ENCODE results near the gene FTO.

Gene FTO

GRCh38 chr16:53952215-53953208 lies 248.6 kb downstream of the FTO start:
- DNase-seq (ENCODE audit: extremely low read depth in 1 of 2, low read depth in 1 of 2) = no peak

DNA sequence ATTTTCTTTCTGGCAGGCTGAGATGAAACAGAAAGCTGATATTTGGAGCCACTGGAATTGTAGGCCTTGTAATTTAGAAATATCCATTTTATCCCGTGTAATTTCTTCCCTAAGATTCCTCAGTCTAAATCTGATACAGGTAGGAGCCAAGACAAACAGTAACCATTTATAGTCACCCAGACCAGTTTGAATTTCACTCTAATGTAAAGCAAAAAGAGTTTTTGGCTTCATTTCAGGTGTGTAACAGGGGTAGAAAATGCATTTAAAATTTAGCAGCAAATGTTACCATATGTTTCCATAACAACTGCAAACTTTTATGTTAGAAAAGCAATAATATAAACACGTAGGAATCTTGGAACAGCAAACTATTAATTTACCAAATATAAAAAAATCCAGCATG lies 249.4 kb downstream of the FTO start:
- no peak for DNase-seq (ENCODE audit: extremely low read depth in 1 of 2, low read depth in 1 of 2)

DNA sequence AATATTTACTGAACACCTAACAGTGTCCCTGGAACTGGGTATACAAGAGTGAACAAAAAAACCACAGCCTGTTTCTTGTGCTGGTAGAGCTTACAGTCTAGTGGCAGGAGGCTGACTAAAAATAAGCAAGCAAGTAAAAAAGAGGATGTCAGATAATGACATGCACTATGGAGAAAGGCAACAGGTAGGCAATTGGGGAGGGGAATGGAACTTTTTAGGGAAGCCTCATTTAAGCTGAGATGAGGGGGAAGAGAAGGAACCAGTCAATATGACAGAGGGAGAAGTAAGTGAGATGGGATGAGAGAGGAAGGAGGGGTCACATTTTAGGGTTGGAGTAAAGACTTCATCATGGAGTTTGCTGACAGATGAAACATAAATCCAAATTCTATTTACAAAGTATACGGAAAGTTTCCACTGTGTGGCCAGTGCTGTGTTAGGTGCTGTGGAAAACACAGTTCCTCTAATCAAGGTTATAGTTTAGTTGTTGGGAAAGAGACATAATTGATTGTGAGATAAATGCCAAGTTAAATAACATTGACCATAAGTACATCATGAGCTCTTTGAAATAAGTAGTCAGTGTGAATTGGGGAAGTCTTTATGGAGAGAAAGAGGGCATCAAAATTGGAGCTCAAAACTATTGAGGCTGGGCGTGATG lies 251.4 kb downstream of the FTO start:
- no peak for DNase-seq (ENCODE audit: extremely low read depth in 1 of 2, low read depth in 1 of 2)

GRCh38 chr16:53958341-53958880 lies 254.5 kb downstream of the FTO start:
- no peak for DNase-seq (ENCODE audit: extremely low read depth in 1 of 2, low read depth in 1 of 2)

- DNase-seq (ENCODE audit: extremely low read depth in 1 of 2, low read depth in 1 of 2) = no peak
Measured at GRCh38 chr16:53960050-53960812, 256.3 kb downstream of the FTO start.

DNA sequence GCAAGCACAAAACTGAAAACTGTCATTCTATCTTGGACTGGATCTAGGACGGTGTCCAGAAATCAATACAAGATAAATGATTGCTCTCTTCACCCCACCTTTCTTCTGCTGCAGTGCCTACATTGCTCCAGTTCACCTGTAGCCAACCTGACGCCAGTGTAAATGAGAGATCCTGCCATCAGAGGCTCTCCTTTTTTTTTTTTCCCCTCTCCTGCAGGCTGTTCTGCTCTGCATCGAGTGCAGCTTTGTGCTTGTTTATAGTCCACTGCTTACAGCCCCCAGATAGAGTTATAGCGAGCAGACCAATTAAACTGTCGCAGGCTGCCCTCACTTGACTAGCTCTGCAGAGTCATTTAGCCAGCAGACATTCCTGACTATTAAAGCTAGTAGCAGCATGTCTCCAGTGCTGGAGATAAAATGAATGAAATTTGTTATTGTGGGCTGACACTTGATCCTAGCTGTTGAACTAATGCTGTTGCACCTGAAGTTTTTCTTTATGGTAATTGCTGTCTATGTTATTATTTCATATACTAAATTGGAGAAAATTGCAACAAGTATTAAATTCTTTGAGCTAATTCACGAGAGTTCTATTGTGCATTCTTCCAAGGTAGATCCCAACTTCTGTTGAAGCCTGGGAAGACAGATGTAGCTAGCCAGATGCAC lies 257.1 kb downstream of the FTO start:
- no peak for DNase-seq (ENCODE audit: extremely low read depth in 1 of 2, low read depth in 1 of 2)

DNA sequence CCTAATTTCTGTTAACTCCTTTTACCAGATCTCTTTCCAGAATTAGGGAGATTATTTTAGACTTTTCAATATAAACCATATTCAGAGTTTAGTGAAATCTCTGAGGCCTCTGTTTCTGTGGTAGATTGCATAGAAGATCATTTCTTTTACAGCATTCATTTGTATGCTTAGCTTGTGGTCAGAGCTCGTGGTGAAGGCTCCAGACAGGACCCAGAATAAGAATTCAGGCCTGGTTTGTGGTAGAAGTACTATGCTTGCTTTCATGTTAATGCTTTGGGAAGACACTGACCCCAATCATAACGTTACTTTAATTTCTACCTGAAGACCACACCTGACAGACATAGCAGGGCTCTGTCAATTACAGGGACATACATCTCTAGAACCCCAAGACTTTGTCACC lies 258.1 kb downstream of the FTO start:
- no peak for DNase-seq (ENCODE audit: extremely low read depth in 1 of 2, low read depth in 1 of 2)

DNA sequence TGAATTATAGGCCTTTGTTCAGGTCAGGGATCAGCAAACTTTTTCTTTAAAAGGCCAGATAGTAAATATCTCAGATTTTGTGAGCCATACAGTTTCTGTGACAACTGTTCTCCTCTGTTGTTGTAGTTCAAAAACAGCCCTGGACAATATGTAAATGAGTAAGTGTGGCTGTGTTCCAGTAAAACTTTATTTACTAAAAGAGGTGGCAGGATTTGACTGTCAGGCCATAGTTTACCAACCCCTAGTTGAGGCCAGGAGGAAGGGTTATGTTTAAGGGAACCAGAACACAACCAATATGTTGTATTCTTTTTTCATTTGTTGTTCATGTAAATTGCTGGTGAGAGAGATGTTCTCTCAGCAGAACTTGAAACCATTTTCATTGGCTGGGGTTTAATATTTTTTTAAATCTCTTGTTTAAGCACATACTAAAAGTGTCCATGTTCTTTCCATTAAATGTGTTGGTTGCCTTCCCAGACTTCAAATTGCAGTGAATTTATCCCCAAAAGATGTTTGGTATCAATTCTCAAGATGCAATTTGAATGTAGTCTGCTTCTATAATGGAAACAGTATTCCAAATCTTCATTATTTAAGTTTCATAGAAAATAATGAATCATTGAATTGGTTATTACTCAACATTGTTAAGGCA lies 260.3 kb downstream of the FTO start:
- no peak for DNase-seq (ENCODE audit: extremely low read depth in 1 of 2, low read depth in 1 of 2)

GRCh38 chr16:53966821-53967571 lies 263.0 kb downstream of the FTO start:
- DNase-seq (ENCODE audit: extremely low read depth in 1 of 2, low read depth in 1 of 2) = no peak

DNA sequence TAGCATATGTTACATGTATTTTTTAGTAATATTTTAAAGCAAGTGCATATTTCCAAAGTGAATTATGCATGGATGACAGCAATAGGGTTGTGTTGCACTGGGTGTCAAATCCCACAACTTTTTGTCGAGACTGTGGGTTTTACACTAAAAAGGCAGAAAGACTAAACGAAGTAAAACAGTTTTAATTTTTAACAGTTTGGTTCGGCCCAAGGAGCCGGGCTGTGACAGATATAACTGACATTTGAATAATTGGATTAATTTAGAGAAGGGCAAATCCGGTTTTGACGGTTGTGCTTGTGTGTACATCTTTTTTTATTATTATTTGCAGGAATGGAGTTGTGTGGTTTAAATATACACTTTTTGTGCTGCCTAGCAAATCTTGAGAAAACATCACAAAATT lies 263.6 kb downstream of the FTO start:
- DNase-seq (ENCODE audit: extremely low read depth in 1 of 2, low read depth in 1 of 2) = no peak

DNA sequence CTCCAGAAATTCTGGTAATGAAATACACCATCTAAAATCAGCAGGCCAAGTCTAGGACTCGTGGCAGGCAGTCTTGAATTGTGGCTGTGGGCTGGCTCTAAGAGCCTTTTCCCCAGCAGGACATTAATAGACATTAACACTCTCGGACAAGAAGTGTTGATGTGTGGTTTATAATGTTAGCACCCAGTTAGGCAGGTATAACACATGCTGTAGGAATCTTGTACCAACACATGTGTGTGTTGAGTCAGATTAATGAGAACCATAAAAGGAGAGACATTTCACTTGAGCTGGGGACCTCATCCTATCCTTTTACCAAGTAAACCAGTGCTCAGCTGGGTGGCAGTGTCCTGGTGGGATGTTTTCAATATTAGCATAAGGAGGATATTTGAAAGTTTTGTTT lies 264.5 kb downstream of the FTO start:
- no peak for DNase-seq (ENCODE audit: extremely low read depth in 1 of 2, low read depth in 1 of 2)

- DNase-seq (ENCODE audit: extremely low read depth in 1 of 2, low read depth in 1 of 2) = no peak
Measured at GRCh38 chr16:53968896-53969295, 264.9 kb downstream of the FTO start.

DNA sequence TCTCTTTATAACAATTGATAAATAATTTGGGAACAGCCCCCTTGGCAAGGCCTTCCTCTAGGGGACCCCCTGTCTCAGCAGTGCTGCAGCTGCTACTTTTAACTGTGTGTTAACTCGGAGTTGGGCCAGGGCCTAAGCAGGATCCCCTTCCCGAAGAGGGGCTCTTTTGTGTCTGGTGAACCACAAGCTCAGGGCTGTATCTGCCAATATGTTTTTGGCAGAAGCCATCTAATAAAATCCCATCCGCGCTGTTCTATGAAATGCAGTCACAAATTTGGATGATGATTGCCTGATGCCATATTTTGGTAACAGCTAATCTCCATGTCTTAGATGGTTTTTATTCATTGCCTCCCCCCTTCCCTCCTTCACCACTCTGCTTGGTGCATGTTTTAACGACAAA lies 267.7 kb downstream of the FTO start:
- DNase-seq (ENCODE audit: extremely low read depth in 1 of 2, low read depth in 1 of 2) = no peak

DNA sequence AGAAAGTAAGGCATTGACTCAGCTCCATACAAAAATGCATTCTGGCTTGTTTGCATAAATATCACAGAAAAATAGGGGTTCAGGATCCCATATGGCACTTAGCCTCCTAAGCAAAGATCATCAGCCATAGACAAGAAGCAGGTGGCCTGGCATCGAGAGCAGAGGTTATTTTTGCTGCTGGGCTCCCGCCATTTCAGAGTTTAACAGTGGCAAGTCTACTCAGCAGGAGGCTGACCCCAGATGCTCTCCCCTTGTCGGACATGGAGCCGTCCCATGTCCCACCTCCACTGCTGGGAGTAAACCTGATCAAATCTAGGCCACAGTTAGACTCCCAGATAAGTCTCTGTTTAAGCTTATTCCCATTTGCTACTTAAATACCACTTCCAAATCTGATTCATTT lies 269.1 kb downstream of the FTO start:
- no peak for DNase-seq (ENCODE audit: extremely low read depth in 1 of 2, low read depth in 1 of 2)

GRCh38 chr16:53974484-53975080 lies 270.6 kb downstream of the FTO start:
- no peak for DNase-seq (ENCODE audit: extremely low read depth in 1 of 2, low read depth in 1 of 2)

DNA sequence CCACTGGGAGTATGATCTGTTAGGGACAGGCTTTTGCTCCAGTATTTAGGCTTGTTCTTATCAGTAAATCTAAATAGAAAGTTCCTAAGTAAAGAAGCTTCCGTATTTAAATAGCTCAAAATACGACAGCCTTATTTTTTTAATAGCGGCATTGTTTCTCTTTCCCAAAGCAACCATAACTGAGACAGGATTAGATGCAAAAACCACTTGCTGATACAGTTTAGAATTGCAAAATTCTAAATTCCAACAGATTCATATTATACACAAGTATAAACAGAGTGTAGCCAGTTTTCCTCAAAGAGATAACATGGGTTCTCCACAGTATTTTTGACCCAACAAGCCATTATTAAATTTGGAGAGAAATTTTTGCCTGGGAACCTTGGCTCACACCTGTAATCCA lies 276.7 kb downstream of the FTO start:
- DNase-seq (ENCODE audit: extremely low read depth in 1 of 2, low read depth in 1 of 2) = no peak

DNA sequence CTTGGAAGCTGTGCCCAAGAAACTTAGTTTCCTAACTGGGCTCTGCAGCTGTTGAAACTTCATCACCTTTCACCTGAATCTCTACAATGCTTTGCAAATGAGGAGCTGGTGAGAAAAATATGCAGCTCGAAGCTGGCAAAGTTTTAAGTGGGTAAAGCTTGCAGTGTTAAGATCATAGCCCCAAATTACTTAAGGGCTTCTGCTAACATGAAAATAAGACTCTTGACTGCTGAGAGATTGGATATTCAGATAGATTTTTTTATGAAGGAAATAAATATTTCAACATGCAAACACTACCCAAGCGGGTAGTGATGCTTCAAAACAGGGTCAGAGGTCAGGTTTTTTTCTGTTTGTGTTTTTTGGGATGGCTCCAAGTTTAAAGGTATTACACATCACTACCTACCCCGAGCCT lies 278.7 kb downstream of the FTO start:
- no peak for DNase-seq (ENCODE audit: extremely low read depth in 1 of 2, low read depth in 1 of 2)

DNA sequence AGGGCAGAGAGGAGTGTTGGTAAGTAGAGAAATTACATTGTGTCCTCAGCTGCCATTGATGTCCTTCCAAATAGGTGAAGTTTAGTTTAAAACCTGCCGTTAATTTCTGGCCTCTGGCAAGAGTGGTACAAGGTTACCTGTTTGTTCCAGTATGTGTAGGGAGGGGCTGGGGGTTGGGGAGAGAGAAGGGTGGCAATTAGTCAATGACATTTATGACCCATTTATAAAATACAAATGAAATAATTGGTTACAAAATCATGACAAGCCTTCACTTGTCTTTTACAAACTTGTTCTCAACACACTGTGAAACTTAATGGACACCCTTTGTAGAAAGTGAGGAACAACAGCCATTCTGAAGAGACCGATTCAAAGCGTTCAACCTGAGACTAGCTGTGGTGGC lies 281.0 kb downstream of the FTO start:
- no peak for DNase-seq (ENCODE audit: extremely low read depth in 1 of 2, low read depth in 1 of 2)

DNA sequence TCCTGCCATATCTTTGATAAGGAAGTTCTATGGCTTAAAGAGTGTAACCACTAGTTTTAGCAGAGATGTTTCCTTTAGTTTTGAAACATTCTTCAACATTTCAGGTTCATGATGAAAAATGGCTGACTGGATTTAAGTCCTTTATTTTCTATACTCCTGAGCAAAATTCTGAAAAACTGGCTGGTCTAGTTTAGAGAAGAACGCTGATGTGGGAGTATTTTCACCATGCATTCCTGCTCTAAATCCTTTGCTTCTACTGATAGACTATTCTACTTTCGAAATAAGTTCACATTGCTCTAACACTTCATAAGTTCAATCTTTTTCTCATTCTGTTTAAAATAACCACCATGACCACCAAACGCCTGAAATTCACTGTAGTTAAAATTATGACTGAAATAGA lies 281.9 kb downstream of the FTO start:
- DNase-seq (ENCODE audit: extremely low read depth in 1 of 2, low read depth in 1 of 2) = no peak

Measured in activated CD8-positive, alpha-beta memory T cell treated with anti-CD3 and anti-CD28 coated beads for 1 hour (primary cell).